ENCODE measurements around the gene EXOC7. TPM values are rescaled to one million over a fixed set of nuclear protein-coding genes. Genes with fewer than 3 reads are reported as not detected.
A peak's percentile ranks its signal among the peaks of the same experiment; 100 is the strongest.

The EXOC7 gene
- total and polyA plus RNA-seq, 2 of the 4 experiments (the other 2 are of a cell fraction), result 85.9 to 118 TPM

DNA sequence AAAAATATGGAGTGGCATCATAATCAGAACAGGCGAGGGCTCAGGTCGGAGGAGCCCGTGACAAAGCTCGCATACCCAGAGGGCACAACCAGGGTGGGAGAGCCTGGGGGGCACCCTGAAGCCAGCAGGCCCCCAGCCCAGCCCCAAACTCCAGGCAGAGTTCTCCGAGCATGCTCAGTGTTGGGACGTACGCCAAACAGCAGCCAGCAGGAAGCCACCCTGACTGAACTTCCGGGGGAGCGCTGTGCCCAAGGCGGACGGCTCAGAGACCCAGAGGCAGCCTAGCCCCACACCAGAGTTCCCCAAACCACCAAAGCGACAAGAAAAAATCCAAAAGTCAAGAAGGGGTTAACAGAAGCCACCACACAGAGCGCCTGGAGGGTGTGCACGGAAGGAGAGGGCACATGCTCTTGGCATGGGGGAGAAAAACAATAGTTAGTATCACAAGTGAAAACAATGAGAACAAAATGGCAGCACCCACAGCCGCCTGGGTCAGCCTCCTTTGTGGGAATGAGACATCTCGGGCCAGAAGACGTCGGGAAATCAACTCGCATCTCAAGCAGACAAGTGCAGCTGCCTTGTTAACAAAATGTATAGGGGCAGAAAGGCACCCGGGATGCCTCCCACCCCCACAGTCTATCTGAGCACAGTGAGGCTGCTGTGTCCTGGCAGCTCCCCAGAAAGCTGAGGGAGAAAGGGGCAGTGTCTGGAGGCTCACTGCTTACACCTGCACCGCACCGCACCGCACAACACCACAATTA is 11.9 kb downstream of the EXOC7 start:
- Histone ChIP-seq H3K9ac (ENCODE audit: low read depth, low read length) (no peak overlapping the region), H2BK15ac (ENCODE audit: low read depth, low read length) (no peak overlapping the region), H3K27me3 (ENCODE audit: control insufficient read depth, insufficient read depth, low read length) (no peaks in the 10 kb centered on the region), H3K56ac (ENCODE audit: extremely low read depth, insufficient read depth, low read length) (no peak overlapping the region), H2BK20ac (ENCODE audit: low read depth, low read length) (no peak overlapping the region), H3K9me3 (ENCODE audit: control insufficient read depth, insufficient read depth, low read length) (no peaks in the 10 kb centered on the region), H3K4me3 (ENCODE audit: insufficient read depth, low read depth, low read length) (no peak overlapping the region), H2BK120ac (ENCODE audit: low read depth, low read length) (no peak overlapping the region), H3K23ac (ENCODE audit: low read depth, low read length) (no peak overlapping the region), H3K14ac (replicated peaks; ENCODE audit: low read depth, low read length) (no peak overlapping the region), H3K27ac (ENCODE audit: insufficient read depth, low read length) (no peak overlapping the region), H2AFZ (replicated peaks; ENCODE audit: low read length, poor library complexity) (no peak overlapping the region), H3K4me1 (ENCODE audit: control insufficient read depth, insufficient read depth, low read length) (no peaks in the 10 kb centered on the region), H2BK5ac (ENCODE audit: low read depth, low read length, poor library complexity, severe bottlenecking) (no peak overlapping the region), H3K9me1 (ENCODE audit: insufficient read depth, low read length) (no peaks in the 10 kb centered on the region), H2AK9ac (replicated peaks; ENCODE audit: low read depth, low read length, poor library complexity) (no peak overlapping the region), H4K20me1 (ENCODE audit: insufficient read depth, low read length) (no peaks in the 10 kb centered on the region; the same call in 1 of the 2 replicates), H3K18ac (ENCODE audit: low read depth, low read length) (no peak overlapping the region), H4K8ac (ENCODE audit: low read depth in 2 of 2, low read length in 2 of 2) (no peak overlapping the region), H4K5ac (ENCODE audit: low read depth, low read length) (no peak overlapping the region), H3K4me2 (ENCODE audit: low read depth, low read length) (no peak overlapping the region), H3K4ac (ENCODE audit: low read depth, low read length) (no peak overlapping the region), H2AK5ac (ENCODE audit: low read depth, low read length) (no peak overlapping the region), H4K91ac (ENCODE audit: insufficient read depth, low read depth, low read length) (no peak overlapping the region), H3K79me1 (ENCODE audit: low read depth in 1 of 2, low read length in 2 of 2) (peaks cover 5 to 20% of the 10 kb centered on the region in 2 experiments; a peak in 3 of 4 replicates), H3K36me3 (ENCODE audit: control insufficient read depth, insufficient read depth, low read length) (peaks cover 69% of the 10 kb centered on the region)
- BruUV-seq (replicated peaks), result TSS peak; percentile 15
- DNase-seq (no peak), ATAC-seq (ENCODE audit: low read depth) (no peak)
- TF ChIP-seq MAZ (IDR thresholded peaks at IDR 0.05; ENCODE audit: borderline replicate concordance, low read depth, low read length), result no peak
- TF ChIP-seq MXI1 (IDR thresholded peaks at IDR 0.05; ENCODE audit: borderline replicate concordance, low read depth, low read length), result no peak
- no peak for TF ChIP-seq BHLHE40 (IDR thresholded peaks at IDR 0.05; ENCODE audit: low read depth, low read length)
- TF ChIP-seq SMC3 (IDR thresholded peaks at IDR 0.05; ENCODE audit: low read depth, low read length), result no peak
- no peak for TF ChIP-seq RFX5 (IDR thresholded peaks at IDR 0.05; ENCODE audit: low read depth, low read length)
- no peak for TF ChIP-seq CTCF (conservative IDR thresholded peaks at IDR 0.05; ENCODE audit: low read depth, low read length)
- dilution Hi-C loops (cut with HindIII; ENCODE audit: low sequenced_read_pairs, unreplicated experiment), result no loop called here
- in situ Hi-C loops (cut with MboI; ENCODE audit: low sequenced_read_pairs), result no loop called here
- ChIA-PET POLR2A (ENCODE audit: unreplicated experiment) (no interaction called here), CTCF (no interaction called here)
- intact Hi-C loops (cut with micrococcal nuclease), result no loop called here
- WGBS, 2 experiments (ENCODE audit: extremely low coverage in 2 of 2, insufficient read length in 1 of 2), result 80% methylated on average over 7 of the region's 23 CpGs; no CpG with 5 or more reads in 1 of the 2 experiments

All from IMR-90 (cell line).